NCI-H526 treated with DMSO at 0.1 percent for 48 hours (cell line): Measurements from ENCODE around the gene AGBL3.
"Not testable (repeated sequence)": the region's sequence is repeated elsewhere in the genome, so short reads cannot be mapped to it uniquely, and the experiment has no call there.

Source experiments
- DNase-seq: peaks from one replicate; lab custom pipeline; 2025; lab: John Stamatoyannopoulos, UW

AGBL3 gene

GRCh38 chr7:134963036-134963435 lies 23.3 kb upstream of the AGBL3 start:
- DNase-seq = no peak

- peak; percentile 40 for DNase-seq
Measured at GRCh38 chr7:134966691-134967090, 19.6 kb upstream of the AGBL3 start.

GRCh38 chr7:134968110-134968509 lies 18.2 kb upstream of the AGBL3 start:
- DNase-seq = no peak

- not testable (repeated sequence) for DNase-seq
Measured at GRCh38 chr7:134981645-134982044, 4.7 kb upstream of the AGBL3 start.

GRCh38 chr7:134985894-134986362 lies 380 bp upstream of the AGBL3 start:
- DNase-seq = no peak

- no peak for DNase-seq
Measured at GRCh38 chr7:134988161-134988560, 1.9 kb downstream of the AGBL3 start.

GRCh38 chr7:134991469-134992339 lies 5.4 kb downstream of the AGBL3 start:
- DNase-seq = no peak

GRCh38 chr7:134992626-134993179 lies 6.4 kb downstream of the AGBL3 start:
- DNase-seq = no peak

GRCh38 chr7:134993877-134994456 lies 7.7 kb downstream of the AGBL3 start:
- DNase-seq = no peak

GRCh38 chr7:134995239-134996096 lies 9.2 kb downstream of the AGBL3 start:
- DNase-seq = no peak

- DNase-seq = no peak
Measured at GRCh38 chr7:134996097-134996550, 9.8 kb downstream of the AGBL3 start.

- no peak for DNase-seq
Measured at GRCh38 chr7:134997214-134997885, 11.0 kb downstream of the AGBL3 start.

GRCh38 chr7:134999136-134999535 lies 12.8 kb downstream of the AGBL3 start:
- DNase-seq = no peak

GRCh38 chr7:135001390-135002165 lies 15.3 kb downstream of the AGBL3 start:
- no peak for DNase-seq

- no peak for DNase-seq
Measured at GRCh38 chr7:135012229-135012628, 25.9 kb downstream of the AGBL3 start.

- no peak for DNase-seq
Measured at GRCh38 chr7:135023622-135024021, 37.3 kb downstream of the AGBL3 start.

GRCh38 chr7:135035252-135035651 lies 48.9 kb downstream of the AGBL3 start:
- DNase-seq = no peak

- DNase-seq = not testable (repeated sequence)
Measured at GRCh38 chr7:135067017-135067416, 80.7 kb downstream of the AGBL3 start.

GRCh38 chr7:135074096-135074495 lies 87.8 kb downstream of the AGBL3 start:
- no peak for DNase-seq

GRCh38 chr7:135074531-135074930 lies 88.2 kb downstream of the AGBL3 start:
- no peak for DNase-seq

- DNase-seq = no peak
Measured at GRCh38 chr7:135075716-135076115, 89.4 kb downstream of the AGBL3 start.
